ENCODE data around the gene SLC25A39. TPM values are rescaled to one million over a fixed set of nuclear protein-coding genes. Genes with fewer than 3 reads are reported as not detected.
"Not testable (repeated sequence)": the region's sequence is repeated elsewhere in the genome, so short reads cannot be mapped to it uniquely, and the experiment has no call there.

SLC25A39 gene
- polyA plus RNA-seq, 4 donors = 94.9 to 124 (median 97.8) TPM

- no peak for DNase-seq (ENCODE audit: low read depth in 4 of 4, low spot score in 3 of 4)
Measured at GRCh38 chr17:44335968-44336367, 11.3 kb upstream of the SLC25A39 start.

- no peak for DNase-seq (ENCODE audit: low read depth in 4 of 4, low spot score in 3 of 4)
Measured at GRCh38 chr17:44335564-44335963, 10.9 kb upstream of the SLC25A39 start.

DNA sequence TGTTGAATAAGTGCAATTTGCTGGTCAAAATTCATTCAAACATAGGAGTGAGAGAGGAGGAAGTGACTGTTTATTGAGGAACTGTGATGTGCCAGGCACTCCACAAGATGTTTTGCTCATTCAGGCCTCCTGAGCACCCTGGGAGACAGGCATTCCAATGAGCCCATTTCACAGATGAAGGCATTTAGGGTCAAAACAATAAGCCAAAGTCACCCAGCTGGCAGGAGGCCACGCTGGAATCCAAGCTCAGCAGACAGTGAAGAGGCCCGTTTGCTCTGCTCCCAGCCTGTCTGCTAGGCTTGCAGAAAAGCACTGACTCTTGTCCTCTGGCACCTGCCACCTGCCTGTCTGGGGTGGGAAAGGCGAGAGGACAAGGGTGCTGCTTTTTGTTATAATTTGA lies 10.1 kb upstream of the SLC25A39 start:
- no peak for DNase-seq (ENCODE audit: low read depth in 4 of 4, low spot score in 3 of 4)

DNA sequence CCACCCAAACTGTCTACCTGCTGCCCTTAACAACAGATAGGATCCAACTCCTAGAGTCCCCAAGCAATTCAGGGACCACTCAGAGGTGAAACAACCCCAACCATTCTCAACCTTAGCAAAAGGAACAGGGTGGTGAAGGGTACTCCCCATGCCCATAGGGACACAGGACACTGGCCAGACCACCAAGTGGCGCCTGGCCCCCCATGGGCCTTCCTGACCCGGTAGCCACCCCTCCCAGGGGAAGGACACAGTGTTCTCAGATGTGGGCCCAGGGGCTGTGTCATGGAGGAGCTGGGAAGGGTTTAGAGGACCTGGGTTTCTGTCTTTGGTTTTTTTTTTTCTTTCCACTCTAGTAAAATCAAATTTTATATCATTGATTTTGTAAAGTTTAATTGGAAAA lies 9.7 kb upstream of the SLC25A39 start:
- DNase-seq (ENCODE audit: low read depth in 4 of 4, low spot score in 3 of 4) = no peak

GRCh38 chr17:44333371-44333770 lies 8.7 kb upstream of the SLC25A39 start:
- no peak for DNase-seq (ENCODE audit: low read depth in 4 of 4, low spot score in 3 of 4)

DNA sequence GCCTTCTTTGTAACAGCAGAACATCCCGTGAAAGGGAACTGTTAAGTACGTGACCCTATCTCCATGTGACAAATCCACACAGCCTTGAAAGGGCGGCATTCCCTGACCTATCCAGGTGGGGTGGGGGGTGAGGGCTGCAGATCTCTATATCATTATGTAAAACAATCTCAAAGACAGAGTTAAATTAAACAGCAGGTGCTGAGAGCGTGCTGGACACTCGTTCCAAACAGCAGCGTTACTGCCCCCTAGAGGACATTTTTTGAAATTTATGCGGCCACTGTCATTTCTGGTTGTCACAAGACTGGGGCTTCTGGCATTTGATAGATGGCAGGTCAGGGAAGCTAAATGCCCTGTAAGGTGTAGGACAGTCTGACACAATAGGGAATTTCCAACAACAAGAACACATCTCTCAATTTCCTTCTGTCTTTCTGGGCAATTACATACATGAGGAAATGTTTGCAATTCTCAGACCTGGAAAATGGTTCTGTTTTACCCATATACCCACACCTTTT lies 6.7 kb upstream of the SLC25A39 start:
- DNase-seq (ENCODE audit: low read depth in 4 of 4, low spot score in 3 of 4) = peak in 1 of 4 donors; percentile 78

- not testable (repeated sequence) for DNase-seq (ENCODE audit: low read depth in 4 of 4, low spot score in 3 of 4)
Measured at GRCh38 chr17:44330263-44330662, 5.6 kb upstream of the SLC25A39 start.

DNA sequence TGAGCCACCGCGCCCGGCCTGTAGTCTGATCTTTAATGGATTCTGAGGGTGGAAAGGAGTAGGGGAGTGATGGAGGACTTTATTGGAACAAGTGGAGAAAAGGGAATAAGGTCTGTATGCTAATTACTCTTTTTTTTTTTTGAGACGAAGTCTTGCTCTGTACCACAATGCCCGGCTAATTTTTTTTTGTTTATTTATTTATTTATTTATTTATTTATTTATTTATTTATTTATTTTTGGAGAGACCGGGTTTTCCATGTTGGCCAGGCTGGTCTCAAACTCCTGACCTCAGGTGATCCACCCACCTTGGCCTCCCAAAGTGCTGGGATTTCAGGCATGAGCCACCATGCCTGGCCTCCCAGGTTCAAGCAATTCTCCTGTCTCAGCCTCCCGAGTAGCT lies 4.9 kb upstream of the SLC25A39 start:
- not testable (repeated sequence) for DNase-seq (ENCODE audit: low read depth in 4 of 4, low spot score in 3 of 4)

- no peak for DNase-seq (ENCODE audit: low read depth in 4 of 4, low spot score in 3 of 4)
Measured at GRCh38 chr17:44327715-44328449, 3.3 kb upstream of the SLC25A39 start.

DNA sequence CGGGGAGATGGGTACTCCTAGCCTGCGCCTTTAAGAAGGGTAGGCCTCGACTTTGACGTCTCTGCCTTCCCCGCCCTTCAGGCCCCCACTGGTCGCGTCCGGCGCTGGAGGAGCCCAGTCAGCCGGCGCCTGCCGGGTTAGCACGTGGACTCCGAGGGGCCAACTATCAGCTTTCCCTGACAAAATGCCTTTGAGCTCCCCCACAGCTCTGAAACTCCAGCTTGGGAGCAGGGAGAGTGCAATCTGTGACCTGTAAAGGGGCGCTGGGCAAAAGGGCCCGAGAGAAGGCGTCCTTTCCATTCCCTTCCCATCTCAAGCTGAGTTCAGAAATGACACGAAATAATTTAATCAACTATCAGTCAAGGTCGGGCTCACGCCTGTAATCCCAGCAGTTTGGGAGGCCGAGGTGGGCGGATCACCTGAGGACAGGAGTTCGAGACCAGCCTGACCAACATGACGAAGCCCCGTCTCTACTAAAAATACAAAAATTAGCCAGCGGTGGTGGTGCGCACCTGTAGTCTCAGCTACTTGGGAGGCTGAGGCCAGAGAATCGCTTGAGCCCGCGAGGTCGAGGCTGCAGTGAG lies 2.3 kb upstream of the SLC25A39 start:
- peak; percentile 80 to 94 (median 92) for DNase-seq (ENCODE audit: low read depth in 4 of 4, low spot score in 3 of 4)

DNA sequence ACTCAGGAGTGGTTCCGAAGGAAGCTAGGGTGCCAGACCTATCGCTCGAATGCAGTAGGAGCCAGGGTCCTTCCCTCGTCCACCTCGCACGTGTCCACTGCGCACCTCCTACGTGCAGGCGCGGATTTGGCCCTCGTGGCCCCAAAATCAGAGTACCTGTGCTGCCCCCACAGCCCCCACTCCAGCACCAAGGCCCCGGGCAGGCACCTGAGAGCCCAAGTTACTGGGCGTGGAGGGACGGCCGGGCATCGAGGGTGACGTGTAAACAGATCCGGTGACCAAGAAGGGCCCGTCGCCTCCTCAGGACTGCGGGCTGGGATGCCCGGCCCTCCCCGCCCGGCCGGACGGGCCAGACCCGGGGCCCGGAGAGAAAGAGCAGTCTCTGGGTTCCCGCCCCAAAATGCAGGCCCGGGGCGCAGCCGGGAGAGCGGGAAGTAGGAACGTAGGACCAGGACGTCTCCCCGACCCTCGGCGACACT lies 492 bp downstream of the SLC25A39 start:
- DNase-seq (ENCODE audit: low read depth in 4 of 4, low spot score in 3 of 4) = no peak

DNA sequence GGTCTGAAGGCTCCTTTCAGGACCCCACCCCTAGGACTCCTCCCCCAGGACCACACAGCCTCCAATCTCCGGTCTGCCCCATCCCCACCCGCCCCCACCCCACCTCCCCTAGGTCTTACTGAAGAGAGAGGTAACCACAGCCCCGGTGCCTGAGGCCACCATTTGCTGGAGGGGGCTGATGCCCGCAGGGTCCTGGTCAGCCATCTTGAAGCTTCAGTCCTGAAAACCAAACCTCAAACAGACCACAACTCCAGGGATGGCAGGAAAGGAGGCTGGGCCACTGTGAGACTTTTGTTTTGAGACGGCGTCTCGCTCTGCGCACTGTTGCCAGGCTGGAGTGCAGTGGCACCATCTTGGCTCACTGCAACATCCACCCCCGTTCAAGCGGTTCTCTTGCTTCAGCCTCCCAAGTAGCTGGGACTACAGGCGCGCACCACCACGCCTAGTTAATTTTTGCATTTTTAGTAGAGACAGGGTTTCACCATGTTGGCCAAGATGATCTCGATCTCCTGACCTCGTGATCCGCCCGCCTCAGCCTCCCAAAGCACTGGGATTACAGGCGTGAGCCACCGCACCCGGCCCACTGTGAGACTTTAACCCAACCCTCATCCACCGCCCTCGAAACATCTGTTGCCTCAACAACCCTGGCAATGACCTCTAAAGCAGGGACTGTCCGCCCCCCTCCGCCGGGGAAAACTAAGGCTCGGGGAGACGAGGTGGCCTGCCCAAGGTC lies 1.1 kb downstream of the SLC25A39 start:
- DNase-seq (ENCODE audit: low read depth in 4 of 4, low spot score in 3 of 4) = no peak

GRCh38 chr17:44322236-44322895 lies 2.3 kb downstream of the SLC25A39 start:
- DNase-seq (ENCODE audit: low read depth in 4 of 4, low spot score in 3 of 4) = no peak

DNA sequence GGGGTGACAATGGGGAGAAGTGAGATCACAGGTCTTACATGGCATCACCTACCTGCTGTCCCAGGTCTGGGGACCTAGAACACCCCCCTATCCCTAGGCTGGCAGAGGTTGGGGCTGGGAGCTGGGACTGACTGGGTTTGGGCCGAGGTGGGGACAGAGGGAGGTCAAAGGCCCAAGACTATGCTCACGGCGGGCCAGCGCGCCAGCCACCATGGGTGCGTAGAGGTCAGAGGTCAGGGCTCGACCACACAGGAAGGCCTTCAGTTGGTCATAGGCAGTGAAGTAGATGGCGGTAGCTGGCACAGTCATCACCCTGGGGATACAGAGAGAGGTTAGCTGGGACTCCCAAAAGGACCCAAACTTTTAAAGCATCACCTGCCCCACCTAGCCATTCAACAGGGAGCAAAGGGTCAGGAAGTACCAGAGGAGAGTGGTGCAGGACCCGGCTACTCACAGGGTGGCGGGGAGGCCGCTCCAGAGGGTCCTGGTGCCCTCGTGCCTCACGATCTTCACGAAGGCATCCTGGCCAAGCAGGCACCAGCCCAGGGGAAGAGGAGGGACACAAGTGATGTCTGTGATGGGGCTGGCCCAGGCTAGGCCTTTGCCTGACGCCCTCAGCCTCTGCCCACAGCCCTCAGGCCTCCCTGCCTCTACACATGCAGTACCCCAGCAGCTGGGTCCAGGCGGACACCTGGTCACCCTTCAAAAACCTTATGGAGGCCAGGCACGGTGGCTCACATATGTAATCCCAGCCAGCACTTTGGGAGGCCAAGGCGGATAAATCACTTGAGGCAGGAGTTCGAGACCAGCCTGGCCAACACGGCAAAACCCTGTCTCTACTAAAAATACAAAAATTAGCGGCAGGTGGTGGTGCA lies 3.1 kb downstream of the SLC25A39 start:
- no peak for DNase-seq (ENCODE audit: low read depth in 4 of 4, low spot score in 3 of 4)

- DNase-seq (ENCODE audit: low read depth in 4 of 4, low spot score in 3 of 4) = no peak
Measured at GRCh38 chr17:44320066-44320465, 4.6 kb downstream of the SLC25A39 start.

GRCh38 chr17:44318077-44318892 lies 6.3 kb downstream of the SLC25A39 start:
- no peak for DNase-seq (ENCODE audit: low read depth in 4 of 4, low spot score in 3 of 4)

- no peak for DNase-seq (ENCODE audit: low read depth in 4 of 4, low spot score in 3 of 4)
Measured at GRCh38 chr17:44317545-44317944, 7.1 kb downstream of the SLC25A39 start.

DNA sequence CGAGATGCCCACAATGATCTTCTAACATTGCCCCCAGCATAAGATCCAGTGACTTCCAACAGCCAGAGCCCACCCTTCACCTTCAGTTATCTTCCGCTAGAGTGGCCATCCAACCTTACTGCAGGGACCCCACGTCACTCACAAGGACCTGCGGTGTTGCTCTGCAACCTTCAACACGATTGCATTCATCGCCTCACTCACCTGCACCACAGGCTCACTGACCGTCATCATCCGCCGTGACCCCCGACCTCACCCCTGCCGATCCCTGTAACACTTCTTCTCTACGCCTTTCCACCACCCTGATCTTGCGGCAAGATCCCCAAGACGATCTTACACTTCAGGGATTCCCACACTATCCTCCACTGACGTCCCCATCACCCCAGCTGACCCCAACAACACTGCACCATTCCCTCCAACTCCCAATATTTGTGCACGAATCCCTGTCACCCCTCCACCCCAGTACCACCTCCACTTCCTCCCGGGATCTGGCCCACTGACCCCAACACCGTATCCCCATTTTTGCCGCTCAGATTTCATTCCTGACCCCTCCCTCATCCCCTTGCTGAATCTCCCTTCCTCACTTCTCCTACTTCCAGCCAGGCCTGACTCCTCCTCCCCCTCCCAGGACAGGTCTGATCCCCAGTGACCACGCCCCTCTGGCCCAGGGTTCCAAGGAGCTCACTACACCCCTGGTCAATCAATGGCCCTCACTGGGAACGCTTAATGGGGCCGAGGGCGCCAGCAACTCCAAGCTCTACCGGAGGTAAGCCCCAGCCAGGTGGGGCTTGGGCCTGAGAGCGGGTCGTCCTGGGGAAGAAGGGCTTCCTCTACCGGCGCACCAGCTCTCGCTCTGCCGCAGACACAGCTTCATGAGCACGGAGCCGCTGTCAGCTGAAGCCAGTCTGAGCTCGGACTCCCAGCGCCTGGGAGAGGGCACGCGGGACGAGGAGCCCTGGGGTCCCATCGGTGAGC lies 8.6 kb downstream of the SLC25A39 start:
- no peak for DNase-seq (ENCODE audit: low read depth in 4 of 4, low spot score in 3 of 4)

Measured in right renal pelvis (tissue), 4 donors.